Iris pigment epithelial cell (primary cell): Measurements from ENCODE around the gene NRAP.
"Not testable (repeated sequence)": the region's sequence is repeated elsewhere in the genome, so short reads cannot be mapped to it uniquely, and the experiment has no call there.

ENCODE experiments used
- DNase-seq: peaks from one replicate; pipeline ENCODE4 v3.0.0-alpha.2; 2011; ENCODE audit warnings: low read depth

NRAP gene

DNA sequence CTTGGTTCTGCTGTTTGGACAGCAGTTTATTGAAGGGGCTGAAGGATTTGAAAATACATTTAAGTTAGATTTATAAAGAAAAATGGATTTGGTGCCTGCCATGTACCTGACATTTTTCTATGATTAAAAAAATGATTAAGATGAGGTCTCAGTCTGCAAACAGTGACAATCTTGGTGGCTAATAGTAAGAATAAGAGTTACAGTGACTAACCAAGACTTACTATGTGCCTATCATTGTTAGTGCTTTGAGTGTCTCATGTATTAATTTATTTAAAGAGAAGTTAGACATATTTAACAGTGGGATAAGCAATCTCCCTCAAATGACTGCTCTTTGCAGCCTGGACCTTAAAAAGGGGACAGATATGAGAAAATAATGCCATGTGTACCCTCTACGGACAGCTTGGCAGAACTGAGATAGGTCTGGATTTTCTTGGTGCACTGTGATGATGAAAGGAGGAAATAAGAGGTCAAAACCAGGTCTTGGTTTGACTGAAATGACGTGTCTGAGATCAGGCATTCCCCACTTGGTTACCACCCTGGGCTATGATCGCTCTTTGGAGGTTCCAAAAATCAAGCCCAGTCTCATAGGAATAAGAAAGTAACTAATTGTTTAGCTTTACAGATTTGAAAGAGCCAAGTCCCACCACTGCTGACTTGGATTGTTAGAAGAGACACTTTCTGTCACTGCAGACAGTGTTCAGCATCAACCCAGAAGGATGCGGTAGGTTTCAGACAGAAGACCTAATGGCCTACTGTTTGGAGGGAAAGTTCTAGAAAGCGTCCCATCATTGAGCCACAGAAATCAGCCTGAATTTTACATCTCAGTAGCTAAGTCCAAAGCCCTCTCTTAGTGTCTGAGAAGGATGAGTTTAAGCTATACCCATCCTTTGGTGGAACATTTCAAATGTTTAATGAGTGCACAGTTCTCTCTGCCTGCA is 18.0 kb upstream of the NRAP start:
- peak; percentile 34 for DNase-seq

GRCh38 chr10:113680190-113681111 is 16.6 kb upstream of the NRAP start:
- peak; percentile 58 for DNase-seq

GRCh38 chr10:113679463-113680189 is 15.8 kb upstream of the NRAP start, which contains the start of gene CASP7:
CASP7 (plus strand) TSS chr10:113679912; CDS start chr10:113697494, 17,582 bp downstream.
- DNase-seq = peak; percentile 78

DNA sequence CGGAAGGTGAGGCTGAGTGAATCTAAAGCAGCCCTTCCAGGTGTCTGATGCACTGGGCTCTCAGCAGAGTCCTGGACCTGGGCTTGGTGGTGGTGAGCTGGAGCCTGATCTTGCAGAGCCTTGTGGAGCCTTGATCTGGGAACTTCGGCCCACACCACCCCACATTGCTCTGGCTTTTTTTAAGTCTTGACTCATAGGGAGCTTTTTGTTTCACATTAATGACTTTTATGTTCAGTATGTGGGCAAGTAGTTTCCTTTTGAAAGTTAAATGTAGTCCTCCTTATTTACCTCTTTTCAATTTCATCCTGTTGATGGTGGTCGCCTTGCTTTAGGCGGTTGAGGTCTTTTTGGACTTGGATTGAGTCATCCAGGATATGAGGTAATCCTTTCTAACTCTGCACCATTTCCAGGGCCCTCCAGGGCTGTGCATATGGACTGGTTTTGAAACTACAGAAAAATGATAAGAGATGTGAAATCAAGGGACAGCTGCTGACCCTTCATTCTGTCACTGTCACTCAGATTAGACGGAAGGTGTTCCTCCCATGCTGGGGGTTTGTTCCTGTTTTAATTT is 2.9 kb upstream of the NRAP start:
- DNase-seq = peak; percentile 63

DNA sequence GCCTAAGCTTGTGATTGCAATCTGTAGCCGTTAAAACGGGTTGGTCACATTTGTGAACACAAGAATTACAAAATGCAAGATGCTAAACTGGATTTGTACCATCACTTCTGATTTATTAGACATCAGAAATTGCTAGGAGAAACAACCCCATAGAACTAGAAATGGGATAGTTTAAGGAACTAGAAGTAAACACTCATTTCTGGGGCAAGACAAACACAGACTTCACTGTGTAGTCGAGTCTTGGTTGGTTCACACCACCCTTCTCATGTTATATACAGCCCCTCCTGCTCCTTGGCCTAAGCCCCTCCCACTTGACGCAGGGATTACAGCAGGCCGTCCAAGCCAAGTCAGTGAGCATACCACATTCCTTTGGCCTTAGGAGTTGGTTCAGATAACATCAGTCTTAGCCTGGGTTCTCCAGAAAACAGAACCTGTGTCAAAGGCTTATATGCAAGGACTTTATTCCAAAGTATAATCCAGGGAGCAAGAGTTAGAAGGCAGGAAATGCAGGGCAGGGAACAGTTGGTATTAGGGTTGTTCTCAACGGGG is 2.0 kb upstream of the NRAP start:
- DNase-seq = peak; percentile 98

- no peak for DNase-seq
These were observed 1.5 kb upstream of the NRAP start for GRCh38 chr10:113665352-113665751.

GRCh38 chr10:113663142-113663541 is 699 bp downstream of the NRAP start:
- DNase-seq = peak; percentile 58

DNA sequence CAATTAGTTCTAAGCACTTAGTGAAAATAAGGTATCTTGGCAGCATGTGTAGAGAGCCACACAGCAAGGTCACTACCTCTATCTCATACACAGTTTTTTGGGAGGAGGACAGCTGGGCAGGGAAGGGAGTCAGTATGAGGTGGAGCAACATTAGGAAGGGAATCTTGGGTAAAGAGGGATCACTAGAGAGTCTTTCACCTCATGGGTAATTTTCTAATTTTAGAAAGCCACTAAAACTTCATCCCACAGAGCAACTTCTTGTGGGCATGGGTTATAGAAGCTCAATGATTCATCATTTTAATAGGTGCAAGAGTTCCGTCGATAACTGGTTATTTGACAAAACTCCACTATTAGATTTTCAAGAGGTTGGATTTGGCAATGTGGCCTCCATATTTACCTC is 2.5 kb downstream of the NRAP start:
- no peak for DNase-seq

DNA sequence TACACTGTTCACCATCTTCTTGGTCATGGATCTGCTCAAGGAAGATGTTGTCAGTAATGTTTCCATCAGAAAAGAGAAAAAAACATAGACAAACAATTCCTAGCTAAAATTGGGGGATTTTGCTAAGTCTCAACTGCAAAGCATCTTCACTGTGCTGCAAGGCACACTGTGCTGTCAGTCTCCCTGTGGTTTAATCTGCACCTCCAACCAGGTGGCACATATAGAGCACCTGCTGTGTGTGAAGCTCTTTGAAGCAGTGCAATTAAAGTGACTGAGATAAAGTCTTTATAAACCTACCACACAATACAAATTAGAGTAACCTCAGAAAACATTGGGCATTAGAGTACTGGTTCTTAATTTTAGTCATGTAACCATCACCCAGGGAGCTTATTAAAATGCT is 6.3 kb downstream of the NRAP start:
- no peak for DNase-seq

DNA sequence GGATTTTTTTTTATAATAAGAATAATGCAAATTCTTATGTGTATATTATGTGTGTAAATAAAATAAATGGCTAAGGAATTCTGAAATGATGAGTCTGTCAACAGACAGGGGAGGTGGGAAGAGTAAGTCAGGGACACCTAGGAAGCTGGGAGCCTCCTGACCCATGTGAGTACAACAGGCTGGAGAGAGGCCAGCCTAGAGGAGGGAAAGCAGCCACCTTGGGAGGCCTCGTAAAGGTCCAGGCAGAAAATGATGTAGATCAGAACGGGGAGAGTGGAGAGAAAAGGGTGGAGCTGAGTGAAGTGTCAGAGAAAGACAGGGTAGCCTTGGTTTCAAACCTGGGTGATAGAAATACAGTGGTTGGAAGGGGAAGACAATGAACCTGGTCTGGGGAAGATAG is 6.9 kb downstream of the NRAP start:
- no peak for DNase-seq

DNA sequence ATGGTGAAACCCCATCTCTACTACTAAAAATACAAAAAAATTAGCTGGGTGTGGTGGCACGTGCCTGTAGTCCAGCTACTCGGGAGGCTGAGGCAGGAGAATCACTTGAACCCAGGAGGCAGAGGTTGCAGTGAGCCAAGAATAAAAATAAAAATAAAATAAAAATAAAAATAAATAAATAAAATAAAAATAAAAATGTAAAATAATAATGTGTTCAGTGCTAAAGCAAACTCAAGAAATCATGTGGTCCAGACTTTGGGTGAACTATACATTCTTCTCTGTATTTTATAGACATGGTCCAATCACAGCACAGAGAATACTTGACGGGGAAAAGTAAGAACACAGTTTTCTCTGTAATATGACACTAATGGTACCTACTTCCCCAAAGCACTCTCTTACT is 11.4 kb downstream of the NRAP start:
- DNase-seq = not testable (repeated sequence)

DNA sequence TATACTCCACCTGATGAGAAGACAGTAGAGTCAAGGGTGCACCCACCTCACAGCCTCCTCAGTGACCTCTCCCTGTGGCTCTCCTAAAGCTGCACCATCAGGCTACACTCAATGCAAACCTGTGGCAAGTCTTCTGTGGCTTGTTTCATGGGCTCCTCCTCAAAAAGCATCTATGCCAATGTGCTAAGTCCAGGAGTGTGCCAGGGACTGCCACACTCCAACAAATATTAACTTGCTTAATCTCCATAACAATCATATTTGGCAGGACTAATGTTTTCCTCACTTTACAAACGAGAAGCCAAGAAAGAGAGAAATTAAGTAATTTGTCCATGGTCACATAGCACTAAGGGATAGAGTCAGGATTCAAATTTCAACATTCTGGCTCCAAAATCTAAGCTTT is 11.9 kb downstream of the NRAP start:
- DNase-seq = no peak

DNA sequence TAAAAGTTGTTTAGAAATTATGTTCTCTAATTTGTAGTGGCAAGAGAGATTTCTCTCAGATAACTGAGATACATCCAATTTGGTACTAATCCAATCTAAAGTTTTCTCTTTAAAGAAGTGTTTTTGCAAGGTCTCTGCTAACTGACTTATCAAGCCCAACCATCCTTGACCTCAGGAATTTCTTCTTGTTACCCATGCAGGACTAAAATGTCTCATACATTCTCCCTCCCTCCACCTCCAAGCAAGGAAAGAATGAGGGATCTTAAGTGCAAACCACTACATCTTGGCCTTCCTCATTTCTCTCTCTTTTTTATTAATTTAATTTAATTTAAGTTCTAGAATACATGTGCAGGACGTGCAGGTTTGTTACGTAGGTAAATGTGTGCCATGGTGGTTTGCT is 12.8 kb downstream of the NRAP start:
- DNase-seq = no peak

DNA sequence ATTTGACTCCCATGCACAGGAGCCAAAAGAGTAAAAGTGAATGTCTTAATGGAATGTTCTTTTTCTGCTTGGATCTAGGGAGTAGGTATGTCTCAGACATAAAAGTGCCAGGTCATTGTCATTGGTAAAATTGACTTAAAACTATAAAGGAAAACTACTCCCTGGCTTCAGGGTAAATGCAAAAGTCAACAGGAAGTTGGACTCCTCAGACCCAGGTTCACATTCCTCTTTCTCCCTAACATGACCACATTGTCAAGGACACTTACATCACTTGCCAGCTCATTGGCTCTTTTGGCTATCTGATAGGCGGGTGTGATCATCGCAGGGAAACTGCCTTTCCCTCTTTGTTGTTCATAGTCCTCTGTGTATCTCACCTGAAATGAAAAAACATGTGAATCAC is 13.7 kb downstream of the NRAP start:
- no peak for DNase-seq

- no peak for DNase-seq
These were observed 15.4 kb downstream of the NRAP start for GRCh38 chr10:113648478-113648877.

DNA sequence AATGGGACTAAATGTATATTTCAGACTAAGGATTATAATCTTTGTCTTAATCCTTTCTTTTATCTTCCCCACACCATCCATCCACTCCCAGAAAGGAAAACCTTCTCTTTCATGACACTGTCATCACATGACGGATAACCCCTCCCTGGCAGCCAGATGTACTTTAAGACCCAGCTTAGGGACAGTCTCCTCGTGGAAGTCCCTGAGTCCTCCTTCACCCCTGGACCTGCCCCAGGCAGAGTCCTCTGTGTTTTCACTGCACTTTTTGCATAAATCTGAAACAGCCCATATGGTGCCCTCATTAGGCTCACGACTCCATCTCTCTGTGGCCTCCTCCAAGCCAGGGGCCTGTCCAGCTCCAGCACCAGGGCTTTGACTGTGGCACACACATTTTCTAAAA is 16.0 kb downstream of the NRAP start:
- no peak for DNase-seq

- DNase-seq = no peak
These were observed 17.3 kb downstream of the NRAP start for GRCh38 chr10:113646336-113647201.

GRCh38 chr10:113644185-113645120 is 19.4 kb downstream of the NRAP start:
- DNase-seq = peak; percentile 69

DNA sequence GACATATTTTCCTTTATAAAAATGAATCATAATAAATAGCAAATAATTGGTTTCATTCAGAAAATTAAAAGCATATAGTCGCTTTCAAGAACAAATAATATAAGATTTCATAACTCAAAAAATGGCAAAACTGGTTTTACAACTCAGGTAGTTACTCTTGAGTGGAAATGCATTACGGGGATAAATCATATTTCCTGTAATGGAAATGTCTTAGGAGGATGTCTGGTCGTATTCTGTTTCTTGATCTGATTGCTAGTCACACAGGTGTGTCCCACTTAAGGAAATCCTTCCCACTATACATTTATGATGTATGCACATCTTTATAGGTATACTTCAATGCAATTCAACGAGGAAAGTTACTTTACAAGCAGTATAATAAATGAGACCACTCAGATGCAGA is 20.7 kb downstream of the NRAP start:
- DNase-seq = no peak
